AG04450 (cell line): ENCODE data around the gene MIPEP. TPM values are rescaled to one million over a fixed set of nuclear protein-coding genes. Genes with fewer than 3 reads are reported as not detected.
A peak's percentile ranks its signal among the peaks of the same experiment; 100 is the strongest.

Experiments
- CTCF ChIA-PET: fragments of 300-600, 350-600 bp; formaldehyde crosslinking; extraction: SDS; loops from one replicate; lab custom pipeline; 2022; ENCODE audit warnings: antibody characterized with exemption, inconsistent platforms; lab: Charles Lee
- POLR2A ChIA-PET: fragments of 350-600 bp; formaldehyde crosslinking; extraction: SDS; loops from one replicate; lab custom pipeline; 2021; ENCODE audit warnings: antibody characterized with exemption, inconsistent platforms; lab: Yijun Ruan, JAX
- DNase-seq: peaks from one replicate; pipeline ENCODE4 v3.0.0-alpha.2; 2011; ENCODE audit warnings: low read depth, low spot score
- H3K27ac ChIP-seq: one replicate; pipeline ENCODE4 v1.5.1; 2012; ENCODE audit warnings: low read depth, low read length, control low read depth
- H3K27me3 ChIP-seq: one replicate; pipeline ENCODE4 v1.6.0; 2012; ENCODE audit warnings: low read length; ENCODE audit not compliant: control insufficient read depth, insufficient read depth
- H3K4me3 ChIP-seq: 2 replicates; pipeline ENCODE4 v1.5.1; 2011; ENCODE audit warnings: mild to moderate bottlenecking, low read depth, low read length, control low read depth
- H3K9me3 ChIP-seq: 2 replicates; pipeline ENCODE4 v1.5.1; 2012; ENCODE audit warnings: low read length; ENCODE audit not compliant: control insufficient read depth, insufficient read depth
- CTCF ChIP-seq: IDR thresholded peaks from 2 replicates; pipeline ENCODE4 v1.5.1; 2011; ENCODE audit warnings: low read depth, low read length, control low read depth, inconsistent platforms
- polyA plus RNA-seq: library from polyadenylated mRNA; depleted of rRNA; stranded (reverse); fragments of >200 nt; gene quantifications from 2 replicates; pipeline ENCODE4 v1.2.3, GENCODE V29; 2011

Gene MIPEP
- polyA plus RNA-seq, 1 experiment: 40.8 TPM

DNA sequence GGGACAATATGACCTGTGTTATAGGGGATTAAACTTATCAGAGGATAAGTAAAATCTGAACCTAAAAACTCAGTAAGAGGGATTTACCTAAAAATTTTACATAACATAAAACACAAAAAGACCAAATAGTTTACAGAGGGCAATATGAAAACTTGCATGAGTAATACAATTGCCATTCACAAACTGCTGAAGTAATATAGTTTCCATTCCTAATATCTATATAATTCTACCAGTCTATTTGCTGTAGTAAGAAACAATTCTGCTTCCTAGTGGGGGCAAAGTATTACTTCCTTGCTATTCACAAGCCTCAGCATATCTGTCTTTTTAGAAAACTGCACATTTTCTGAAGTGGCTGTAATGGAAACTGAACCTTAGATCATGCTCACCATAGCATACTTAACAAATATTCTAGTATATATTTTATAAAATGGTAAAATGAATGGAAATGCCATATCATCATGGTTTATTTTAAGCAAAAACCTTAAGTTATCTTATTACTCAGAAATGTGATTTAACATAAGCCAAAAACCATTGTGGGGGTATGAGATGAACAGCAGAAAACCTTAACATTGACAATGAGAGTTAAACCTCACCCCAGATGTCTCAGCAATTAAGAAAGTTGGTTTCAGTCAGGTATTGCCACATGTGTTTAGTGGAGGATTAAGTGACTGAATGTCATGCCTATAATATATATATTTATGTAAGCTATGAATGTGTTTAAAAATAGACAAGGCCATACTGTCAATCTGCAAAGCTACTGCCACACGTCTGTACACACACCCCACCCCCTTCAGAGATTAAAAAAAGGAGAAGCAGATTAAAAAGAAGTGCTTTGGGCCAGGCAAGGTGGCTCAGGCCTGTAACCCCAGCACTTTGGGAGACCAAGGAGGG, 136.8 kb downstream of the MIPEP start:
- Histone ChIP-seq H3K9me3 (no peaks in the 10 kb centered on the region), H3K27ac (peak overlapping the region; percentile 77), H3K4me3 (no peak overlapping the region), H3K27me3 (no peaks in the 10 kb centered on the region)
- 0 out of 2 replicates have a peak, but pooled peaks have one; percentile 19 for TF ChIP-seq CTCF
- ChIA-PET POLR2A (interaction anchor here (1.0 to 1.6 kb wide), 4 partner anchors 26 to 79 kb away, joined by 3 to 8 read pairs (median 4); no protein-coding TSS in a partner anchor), CTCF (interaction anchor here (0.5 to 1.4 kb wide), 3 partner anchors 56 to 295 kb away, joined by 3 read pairs; no protein-coding TSS in a partner anchor)
- DNase-seq: peak; percentile 45

DNA sequence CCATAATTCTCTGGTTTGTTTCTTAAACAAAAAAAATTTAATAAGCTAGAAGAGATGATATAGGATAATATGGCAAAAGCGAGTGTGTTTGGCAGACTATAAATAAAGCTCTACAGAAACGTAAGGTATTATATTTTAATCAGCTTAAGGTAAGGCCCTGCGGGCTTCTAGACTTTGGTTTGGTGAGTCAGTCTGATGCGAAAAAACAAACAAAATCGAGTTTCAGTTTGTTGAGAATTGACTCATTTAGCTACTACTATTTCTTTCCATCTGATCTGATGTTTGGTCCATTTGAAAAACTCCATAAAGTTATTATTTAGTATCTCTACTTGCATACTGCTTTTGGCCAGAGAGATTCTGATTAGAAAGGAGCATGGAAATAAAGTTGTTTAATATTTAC, 138.0 kb downstream of the MIPEP start:
- H3K9me3 ChIP-seq: no peaks in the 10 kb centered on the region
- no peak for TF ChIP-seq CTCF
- H3K4me3 ChIP-seq: no peak overlapping the region
- no peaks in the 10 kb centered on the region for H3K27me3 ChIP-seq
- H3K27ac ChIP-seq: peak overlapping the region; percentile 79
- ChIA-PET CTCF (interaction anchor here (0.7 to 1.4 kb wide), 3 partner anchors 10 to 284 kb away, joined by 3 read pairs; no protein-coding TSS in a partner anchor), POLR2A (interaction anchor here (0.7 to 1.0 kb wide), 3 partner anchors 70 to 75 kb away, joined by 3 to 5 read pairs (median 3); no protein-coding TSS in a partner anchor)
- no peak for DNase-seq

DNA sequence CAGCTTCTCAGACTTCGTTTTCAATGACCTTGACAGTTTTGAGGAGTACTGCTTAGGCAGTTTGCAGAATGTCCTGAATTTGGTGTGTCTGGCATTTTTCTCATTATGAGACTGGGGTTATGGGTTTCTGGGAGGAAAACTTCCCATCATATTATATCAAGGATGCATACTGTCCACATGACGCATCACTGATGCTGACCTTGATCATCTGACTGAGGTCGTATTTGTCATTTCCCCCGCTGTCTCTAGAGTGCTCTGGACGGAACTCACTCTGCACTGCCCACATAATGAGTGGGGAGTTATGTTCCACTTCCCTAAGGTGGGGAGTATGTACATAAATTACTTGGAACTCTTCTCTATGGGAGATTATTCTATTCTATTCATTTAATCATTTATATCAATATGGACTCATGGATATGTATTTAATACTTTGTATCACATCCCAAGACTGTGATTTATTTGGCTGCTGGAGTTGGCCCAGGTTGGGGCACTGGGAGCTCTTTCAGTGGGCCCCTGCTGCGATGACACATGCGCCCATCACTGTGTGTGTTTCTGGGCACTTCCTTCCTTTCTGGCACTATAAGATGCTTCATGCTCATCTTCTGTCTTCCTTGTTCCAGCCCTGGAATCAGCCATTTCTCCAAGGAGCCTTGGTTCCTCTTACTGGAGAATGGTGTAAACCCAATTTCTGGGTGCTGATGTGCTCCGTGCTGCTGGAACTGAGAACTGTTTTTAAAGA, 138.6 kb downstream of the MIPEP start:
- ChIA-PET CTCF (interaction anchor here (1.4 kb wide), 1 partner anchor 283 kb away, joined by 3 read pairs; no protein-coding TSS in a partner anchor), POLR2A (interaction anchor here (0.7 to 1.7 kb wide), 2 partner anchors 69 to 77 kb away, joined by 3 to 4 read pairs; no protein-coding TSS in a partner anchor)
- no peak for DNase-seq
- Histone ChIP-seq H3K4me3 (no peak overlapping the region), H3K27me3 (no peaks in the 10 kb centered on the region), H3K9me3 (no peaks in the 10 kb centered on the region), H3K27ac (no peak overlapping the region)
- TF ChIP-seq CTCF: no peak

GRCh38 chr13:23749288-23749873, 139.8 kb downstream of the MIPEP start:
- no peak overlapping the region for H3K27ac ChIP-seq
- POLR2A ChIA-PET: interaction anchor here (1.7 kb wide), 1 partner anchor 76 kb away, joined by 4 read pairs; no protein-coding TSS in a partner anchor
- H3K4me3 ChIP-seq: no peak overlapping the region
- no peaks in the 10 kb centered on the region for H3K27me3 ChIP-seq
- DNase-seq: no peak
- no peak for TF ChIP-seq CTCF
- CTCF ChIA-PET: no interaction called here
- H3K9me3 ChIP-seq: no peaks in the 10 kb centered on the region
